ENCODE results near the gene CPAMD8. TPM values are rescaled to one million over a fixed set of nuclear protein-coding genes. Genes with fewer than 3 reads are reported as not detected.

The CPAMD8 gene
- total RNA-seq, 4 donors from 2014 or later: 6.0 to 15.6 (median 7.6) TPM

DNA sequence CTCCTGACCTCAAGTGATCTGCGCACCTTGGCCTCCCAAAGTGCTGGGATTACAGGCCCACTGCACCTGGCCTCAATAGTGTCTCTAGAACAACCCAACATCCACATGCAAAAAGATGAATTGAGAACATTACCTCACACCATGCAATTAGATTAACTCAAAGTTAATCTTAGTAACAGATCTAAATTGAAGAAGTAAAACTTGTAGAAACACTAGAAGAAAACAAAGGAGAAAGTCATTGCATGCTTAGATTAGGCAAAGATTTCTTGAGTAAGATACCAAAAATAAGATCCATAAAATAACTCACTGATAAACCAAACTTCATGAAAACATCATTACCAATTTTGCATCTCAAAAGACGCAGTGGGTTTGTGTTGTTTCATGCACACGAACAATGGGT lies 2.8 kb downstream of the CPAMD8 start:
- in situ Hi-C loops (cut with MboI; ENCODE audit: low sequenced_read_pairs in 4 of 4): no loop called here

DNA sequence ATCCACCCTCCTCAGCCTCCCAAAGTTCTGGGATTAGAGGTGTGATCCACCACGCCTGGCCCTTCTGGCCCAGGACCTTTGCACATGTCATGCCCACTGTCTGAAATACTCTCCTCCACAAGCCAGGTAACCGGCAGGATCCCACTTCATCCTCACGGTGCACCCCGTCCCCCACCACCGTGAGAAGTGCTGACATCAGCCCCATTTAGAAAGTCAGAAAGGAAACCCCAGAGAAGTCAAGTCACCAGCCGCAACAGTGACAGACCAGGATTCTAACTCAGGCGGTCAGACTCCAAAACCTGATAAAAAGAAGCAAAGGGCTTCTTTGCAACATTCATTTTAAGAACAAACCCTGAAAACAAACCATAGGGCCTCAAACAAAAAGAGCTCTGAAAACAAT lies 3.9 kb downstream of the CPAMD8 start:
- Histone ChIP-seq H3K9me3 (peaks cover 0 to 4% (median 2%) of the 10 kb centered on the region in 3 donors), H3K36me3 (no peaks in the 10 kb centered on the region), H3K27me3 (peaks cover 24 to 33% (median 31%) of the 10 kb centered on the region in 3 donors), H3K27ac (no peak overlapping the region), H3K4me1 (no peaks in the 10 kb centered on the region), H3K4me3 (no peak overlapping the region)
- intact Hi-C loops (cut with DNase I; ENCODE audit: low total_unique reads): no loop called here
- TF ChIP-seq, protein P1, sequence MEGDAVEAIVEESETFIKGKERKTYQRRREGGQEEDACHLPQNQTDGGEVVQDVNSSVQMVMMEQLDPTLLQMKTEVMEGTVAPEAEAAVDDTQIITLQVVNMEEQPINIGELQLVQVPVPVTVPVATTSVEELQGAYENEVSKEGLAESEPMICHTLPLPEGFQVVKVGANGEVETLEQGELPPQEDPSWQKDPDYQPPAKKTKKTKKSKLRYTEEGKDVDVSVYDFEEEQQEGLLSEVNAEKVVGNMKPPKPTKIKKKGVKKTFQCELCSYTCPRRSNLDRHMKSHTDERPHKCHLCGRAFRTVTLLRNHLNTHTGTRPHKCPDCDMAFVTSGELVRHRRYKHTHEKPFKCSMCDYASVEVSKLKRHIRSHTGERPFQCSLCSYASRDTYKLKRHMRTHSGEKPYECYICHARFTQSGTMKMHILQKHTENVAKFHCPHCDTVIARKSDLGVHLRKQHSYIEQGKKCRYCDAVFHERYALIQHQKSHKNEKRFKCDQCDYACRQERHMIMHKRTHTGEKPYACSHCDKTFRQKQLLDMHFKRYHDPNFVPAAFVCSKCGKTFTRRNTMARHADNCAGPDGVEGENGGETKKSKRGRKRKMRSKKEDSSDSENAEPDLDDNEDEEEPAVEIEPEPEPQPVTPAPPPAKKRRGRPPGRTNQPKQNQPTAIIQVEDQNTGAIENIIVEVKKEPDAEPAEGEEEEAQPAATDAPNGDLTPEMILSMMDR (IDR thresholded peaks at IDR 0.05 in 4 of 5, conservative IDR thresholded peaks at IDR 0.05 in 1 of 5): no peak
- TF ChIP-seq POLR2A (IDR thresholded peaks at IDR 0.05): no peak
- in situ Hi-C loops (cut with MboI; ENCODE audit: low sequenced_read_pairs in 4 of 4): no loop called here
- no peak for ATAC-seq
- DNase-seq: no peak

More for the DNA sequence above, 2.8 kb downstream of the CPAMD8 start:
- Histone ChIP-seq H3K4me3 (no peak overlapping the region), H3K9me3 (peaks cover 0 to 4% (median 2%) of the 10 kb centered on the region in 3 donors), H3K4me1 (no peaks in the 10 kb centered on the region), H3K27ac (no peak overlapping the region), H3K36me3 (no peaks in the 10 kb centered on the region), H3K27me3 (peaks cover 32 to 44% (median 38%) of the 10 kb centered on the region in 3 donors)
- TF ChIP-seq POLR2A (IDR thresholded peaks at IDR 0.05): no peak
- TF ChIP-seq, protein P1 (IDR thresholded peaks at IDR 0.05 in 4 of 5, conservative IDR thresholded peaks at IDR 0.05 in 1 of 5): no peak
- DNase-seq (no peak), ATAC-seq (no peak)
- intact Hi-C loops (cut with DNase I; ENCODE audit: low total_unique reads): no loop called here

DNA sequence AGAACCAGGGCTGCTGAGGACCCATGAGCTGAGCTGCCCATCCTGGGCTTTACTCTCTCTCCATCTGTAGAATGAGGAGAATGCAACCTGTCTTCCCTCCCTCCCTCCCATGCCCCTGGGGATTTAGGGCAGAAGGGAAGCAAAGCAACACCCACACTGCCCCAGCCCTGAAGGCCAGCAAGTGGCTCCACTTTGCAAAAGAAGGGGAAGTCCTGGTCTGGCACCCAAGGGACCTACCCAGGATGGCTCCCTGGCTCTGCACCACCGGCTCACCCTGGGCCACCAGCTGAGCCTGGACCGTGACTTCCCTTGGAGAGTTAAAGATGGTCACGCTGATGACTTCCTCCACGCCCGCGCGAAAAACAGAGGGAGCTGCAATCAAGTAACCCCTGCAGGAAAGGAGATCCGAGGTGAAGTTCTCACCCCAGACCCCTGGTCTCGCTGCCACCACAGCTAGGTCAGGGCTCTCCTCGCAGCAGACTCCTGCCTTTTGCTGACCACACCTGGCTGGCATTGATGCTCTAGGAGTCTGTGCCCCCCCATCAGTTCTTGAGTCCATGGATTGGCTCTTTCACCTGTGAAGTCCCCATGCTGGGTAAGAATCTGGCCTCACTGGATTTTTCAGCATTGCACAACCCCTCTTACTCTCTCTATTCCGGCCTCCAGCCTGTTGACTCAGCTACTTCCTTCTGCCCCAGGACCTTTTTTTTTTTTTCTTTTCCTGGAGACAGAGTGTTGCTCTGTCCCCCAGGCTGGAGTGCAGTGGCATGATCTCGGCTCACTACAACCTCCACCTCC lies 4.6 kb downstream of the CPAMD8 start:
- Histone ChIP-seq H3K27me3 (peaks cover 17 to 26% (median 25%) of the 10 kb centered on the region in 3 donors), H3K4me3 (no peak overlapping the region), H3K36me3 (no peaks in the 10 kb centered on the region), H3K9me3 (peaks cover 0 to 4% (median 2%) of the 10 kb centered on the region in 3 donors), H3K27ac (no peak overlapping the region), H3K4me1 (no peaks in the 10 kb centered on the region)
- DNase-seq (no peak), ATAC-seq (no peak)
- in situ Hi-C loops (cut with MboI; ENCODE audit: low sequenced_read_pairs in 4 of 4) (no loop called here), intact Hi-C loops (cut with DNase I; ENCODE audit: low total_unique reads) (no loop called here)
- TF ChIP-seq, protein P1 (IDR thresholded peaks at IDR 0.05 in 4 of 5, conservative IDR thresholded peaks at IDR 0.05 in 1 of 5): no peak
- no peak for TF ChIP-seq POLR2A (IDR thresholded peaks at IDR 0.05)

DNA sequence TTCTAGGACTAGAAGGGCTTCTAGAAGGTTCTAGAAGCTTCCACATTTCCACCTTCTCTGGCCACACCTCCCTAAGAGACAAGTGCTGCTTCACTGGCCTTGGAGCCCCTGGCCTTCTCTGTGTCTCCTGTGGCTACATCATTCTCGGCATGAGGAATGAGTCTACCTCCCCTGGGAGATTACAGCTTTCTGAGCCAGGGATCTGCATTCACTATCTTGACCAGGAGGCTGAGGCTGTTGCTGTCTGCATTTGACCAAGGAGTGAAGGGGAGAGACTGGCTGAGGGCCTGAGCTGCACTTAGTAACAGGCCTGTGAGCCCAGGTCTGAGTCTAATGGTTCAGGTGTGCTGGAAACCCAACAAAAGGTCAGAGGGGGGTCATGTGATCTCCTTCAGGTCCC lies 5.3 kb downstream of the CPAMD8 start:
- ATAC-seq: no peak
- Histone ChIP-seq H3K4me3 (no peak overlapping the region), H3K36me3 (no peaks in the 10 kb centered on the region), H3K27ac (no peak overlapping the region), H3K27me3 (peaks cover 16 to 26% (median 25%) of the 10 kb centered on the region in 3 donors), H3K9me3 (peaks cover 0 to 4% (median 2%) of the 10 kb centered on the region in 3 donors), H3K4me1 (no peaks in the 10 kb centered on the region)
- DNase-seq: no peak
- intact Hi-C loops (cut with DNase I; ENCODE audit: low total_unique reads) (no loop called here), in situ Hi-C loops (cut with MboI; ENCODE audit: low sequenced_read_pairs in 4 of 4) (no loop called here)
- no peak for TF ChIP-seq POLR2A (IDR thresholded peaks at IDR 0.05)
- TF ChIP-seq, protein P1 (IDR thresholded peaks at IDR 0.05 in 4 of 5, conservative IDR thresholded peaks at IDR 0.05 in 1 of 5): no peak
